GM18909 (cell line): ENCODE results near the gene EPS8.
A peak's percentile ranks its signal among the peaks of the same experiment; 100 is the strongest.

Experiments used
- ATAC-seq: cut with Tn5 transposase; IDR thresholded peaks from one replicate; pipeline ENCODE4 v1.9.1; 2021; ENCODE audit warnings: mild to moderate bottlenecking; ENCODE audit not compliant: unreplicated experiment, poor library complexity

Gene EPS8

DNA sequence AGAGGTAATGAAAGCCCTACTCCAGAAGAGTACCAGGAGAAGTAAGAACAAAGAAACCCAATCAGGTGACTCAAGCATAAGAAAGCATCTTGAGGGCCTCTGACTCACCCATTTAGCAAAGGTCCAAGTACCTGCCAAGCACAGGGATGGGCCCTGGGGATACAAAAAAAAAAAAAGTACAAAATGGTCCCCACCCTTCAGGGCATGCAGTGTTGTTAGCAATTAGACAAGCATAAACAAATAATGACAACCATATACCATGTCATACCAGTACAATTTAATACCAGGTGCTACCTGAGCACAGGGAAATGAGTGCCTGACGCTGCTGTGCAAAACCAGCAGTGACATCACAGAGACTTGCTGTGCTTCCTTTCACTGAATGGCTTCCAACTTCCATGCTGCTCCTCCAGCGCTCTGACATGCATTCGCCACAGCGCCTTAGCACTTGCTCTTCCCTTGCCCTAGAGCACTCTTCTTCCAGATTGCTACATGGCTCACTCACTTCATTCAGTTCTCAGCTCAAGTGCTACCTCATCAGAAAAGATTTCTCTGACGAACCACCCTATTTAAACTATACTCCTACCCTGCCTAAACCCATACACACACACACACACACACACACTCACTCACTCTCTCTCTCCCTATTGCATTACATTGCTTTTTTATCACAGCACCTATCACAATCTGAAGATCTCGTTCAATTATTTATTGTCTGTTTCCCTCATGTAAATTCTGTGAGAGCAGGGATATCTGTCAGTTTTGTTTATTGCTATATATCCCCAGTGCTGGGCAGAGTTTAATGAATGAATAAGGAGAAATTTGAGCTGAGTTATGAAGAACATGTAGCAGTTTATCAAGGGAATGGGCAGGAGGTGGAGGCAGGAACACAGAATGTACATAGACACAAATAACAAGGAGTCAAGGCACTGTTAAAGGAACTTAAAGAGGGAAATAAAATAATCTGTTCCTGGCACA, 12.9 kb upstream of the EPS8 start:
- no peak for ATAC-seq

DNA sequence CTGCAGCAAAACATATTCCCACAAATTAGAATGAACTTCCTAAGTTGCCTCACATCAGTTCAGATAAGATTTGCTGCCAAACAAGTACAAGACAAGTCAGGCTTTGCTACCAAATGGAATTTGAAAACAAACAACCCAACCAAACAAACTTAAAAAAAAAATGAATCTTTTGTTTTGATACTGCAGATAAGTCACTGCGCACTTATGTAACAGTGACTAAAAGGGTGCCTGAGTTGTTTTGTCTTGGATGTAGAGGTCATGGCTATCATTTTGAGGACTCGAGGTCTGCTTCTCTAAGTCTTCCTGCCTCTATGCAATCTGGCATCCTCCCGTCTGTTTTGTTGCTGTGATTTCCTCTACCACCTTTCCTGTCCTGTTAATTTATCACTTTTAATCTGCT, 11.1 kb upstream of the EPS8 start:
- ATAC-seq: no peak

DNA sequence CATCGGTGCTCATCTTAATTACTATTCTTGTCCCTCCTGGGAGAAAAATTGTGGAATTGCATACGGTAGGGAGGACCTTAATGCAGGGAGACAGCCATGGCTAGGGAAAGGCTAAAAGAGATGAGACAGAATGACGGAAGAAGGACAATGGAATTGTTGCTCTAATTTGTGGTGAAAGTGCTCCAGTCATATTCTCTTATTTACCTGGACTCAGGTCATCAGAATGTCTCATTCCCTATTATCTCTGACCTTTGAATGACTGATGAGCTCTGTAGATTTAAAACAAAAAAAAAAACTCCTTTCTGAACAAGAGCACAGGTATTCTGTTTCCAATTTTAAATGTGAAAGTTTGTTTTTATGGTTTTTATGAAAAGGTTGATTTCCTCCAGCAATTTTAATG, 8.6 kb upstream of the EPS8 start:
- ATAC-seq: no peak

DNA sequence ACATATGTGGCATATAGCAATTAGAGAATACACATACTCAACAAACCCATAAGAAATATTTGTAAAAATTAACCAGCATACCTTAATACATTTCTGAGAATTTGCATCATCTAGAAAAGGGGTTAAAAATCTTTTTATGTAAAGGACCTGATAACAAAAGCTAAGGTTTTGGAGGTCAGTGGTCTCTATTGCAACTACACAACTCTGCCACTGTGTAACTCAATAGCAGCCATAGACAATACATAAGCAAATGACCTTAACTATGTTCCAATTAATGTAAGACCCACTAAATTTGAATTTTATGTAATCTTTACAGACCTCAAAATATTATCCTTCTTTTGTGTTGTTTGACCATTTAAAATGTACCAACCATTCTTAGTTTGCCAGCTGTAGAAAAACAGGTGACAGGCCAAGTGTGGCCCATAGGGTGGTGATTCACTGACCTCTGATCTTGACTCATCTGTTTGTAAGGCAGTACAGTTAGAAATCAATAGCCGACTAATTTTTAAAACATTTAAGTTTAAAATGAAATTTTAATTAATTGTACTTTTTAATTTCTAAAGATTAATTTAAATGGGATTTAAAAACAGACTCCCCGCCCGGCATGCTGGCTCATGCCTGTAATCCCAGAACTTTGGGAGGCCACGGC, 7.4 kb upstream of the EPS8 start:
- no peak for ATAC-seq

DNA sequence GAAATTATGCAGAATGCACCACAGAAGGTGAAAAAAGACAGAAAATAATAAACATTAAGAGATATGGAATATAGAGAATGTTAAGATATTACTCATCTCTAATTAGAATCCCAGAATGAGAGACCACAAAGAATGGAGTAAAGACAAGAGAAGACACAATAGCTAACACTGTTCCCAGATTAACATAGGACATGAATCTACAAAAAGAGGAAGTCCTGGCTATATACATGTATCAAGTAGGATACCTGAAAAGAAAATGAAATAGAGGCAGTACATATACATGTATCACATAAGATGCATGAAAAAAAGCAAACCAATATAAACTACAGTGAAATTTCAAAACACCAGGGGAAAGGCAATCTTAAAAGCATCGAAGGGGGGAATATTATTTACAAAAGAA, 5.6 kb upstream of the EPS8 start:
- ATAC-seq: no peak

DNA sequence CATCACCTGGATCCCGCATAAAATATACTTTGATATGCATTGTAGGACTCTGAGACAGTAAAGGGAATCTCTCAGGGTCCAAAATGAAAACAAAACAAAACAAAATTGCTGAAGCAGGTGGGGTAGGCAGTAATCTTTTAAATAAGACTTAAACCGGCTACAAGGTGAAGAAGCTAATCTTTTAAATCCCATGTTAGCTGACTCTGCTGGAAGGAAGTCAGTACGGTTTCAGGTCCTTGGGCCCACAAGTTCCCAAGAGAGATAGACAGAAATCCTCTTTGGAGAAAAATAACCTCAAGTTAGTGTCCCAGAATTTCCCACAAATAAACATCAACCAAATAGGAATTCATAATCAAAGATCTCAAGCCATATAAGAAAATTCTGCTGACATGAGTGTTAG, 5.0 kb upstream of the EPS8 start:
- no peak for ATAC-seq

DNA sequence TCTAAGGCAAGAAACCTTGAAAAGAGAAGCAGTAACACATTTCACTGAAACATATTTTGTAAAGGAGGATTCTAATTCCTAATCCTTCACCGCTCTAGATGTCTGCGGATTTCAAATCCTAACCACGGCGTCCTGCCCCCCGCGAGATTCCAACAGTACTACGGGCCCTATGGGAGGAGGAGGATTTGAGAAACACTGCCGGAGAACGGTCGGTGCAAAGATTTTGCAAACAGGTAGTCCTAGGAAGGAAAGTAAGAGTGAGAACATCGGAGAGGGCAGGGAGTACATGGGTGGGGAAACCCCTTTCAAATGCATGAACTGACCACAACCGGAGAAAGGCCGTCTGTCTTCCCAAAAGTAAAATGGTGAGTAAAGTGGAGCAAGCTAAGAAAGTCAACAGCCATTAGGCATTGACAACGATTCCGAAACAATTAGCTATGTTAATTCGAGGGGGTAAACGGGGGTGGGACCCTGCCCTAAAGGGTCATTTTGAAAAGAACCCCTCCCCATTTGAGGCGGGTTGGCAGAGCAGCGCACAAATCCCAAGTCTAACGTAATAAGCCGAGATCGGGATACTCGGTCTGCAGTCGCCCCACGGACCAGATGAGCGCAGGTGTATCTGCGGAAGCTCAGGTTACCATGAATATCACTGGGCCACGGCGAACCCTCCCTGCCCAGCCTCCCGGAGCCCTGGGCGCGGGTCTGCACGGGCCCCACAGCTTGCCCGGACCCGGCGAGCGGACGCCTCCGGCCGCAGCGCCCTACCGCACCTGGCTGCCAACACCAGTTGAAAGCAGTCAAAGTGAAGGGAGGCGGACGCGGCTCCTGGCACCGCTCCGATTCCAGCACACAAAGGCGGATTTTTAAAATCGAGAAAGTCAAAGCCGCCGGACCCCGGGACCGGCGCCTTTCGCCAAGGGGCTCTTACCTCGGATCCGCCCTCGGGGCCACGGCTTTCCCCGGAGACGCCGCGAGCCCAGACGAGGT, 662 bp downstream of the EPS8 start:
- ATAC-seq: peak; percentile 37

DNA sequence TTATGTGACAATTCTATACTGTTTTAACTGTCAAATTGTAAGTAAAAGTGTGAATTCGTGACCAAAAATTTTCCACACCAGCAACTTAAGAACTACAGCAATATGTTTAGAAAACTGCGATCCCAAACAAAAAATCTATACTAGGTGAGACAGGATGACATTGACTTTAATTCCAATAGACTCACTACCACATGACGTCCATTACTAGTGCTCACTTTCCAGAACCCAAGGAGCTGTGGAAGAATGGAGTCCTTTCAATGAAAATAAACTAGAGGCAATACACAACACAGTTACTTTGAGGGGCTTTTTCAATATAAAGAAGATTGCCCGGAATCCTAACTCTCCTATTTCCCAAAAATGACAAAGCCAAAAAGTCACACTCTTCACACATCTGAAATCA, 1.4 kb downstream of the EPS8 start:
- no peak for ATAC-seq

DNA sequence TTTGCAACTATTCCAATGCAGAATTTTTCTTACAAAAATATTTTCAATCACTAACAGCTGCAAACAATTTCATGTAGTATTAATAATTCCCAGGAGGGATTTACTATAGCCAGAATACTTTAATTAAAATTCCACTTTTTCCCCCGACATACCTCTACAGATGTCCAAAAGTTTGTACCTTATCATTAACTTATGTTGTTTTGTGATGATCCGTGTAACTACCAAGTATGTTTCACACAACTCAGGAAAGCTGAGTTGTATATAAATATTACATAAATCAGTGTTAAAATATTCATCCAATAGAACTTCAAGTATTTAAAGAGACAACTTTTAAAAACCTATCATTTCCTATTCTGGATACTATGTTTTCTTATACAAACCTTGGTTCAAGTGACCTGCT, 2.4 kb downstream of the EPS8 start:
- no peak for ATAC-seq

DNA sequence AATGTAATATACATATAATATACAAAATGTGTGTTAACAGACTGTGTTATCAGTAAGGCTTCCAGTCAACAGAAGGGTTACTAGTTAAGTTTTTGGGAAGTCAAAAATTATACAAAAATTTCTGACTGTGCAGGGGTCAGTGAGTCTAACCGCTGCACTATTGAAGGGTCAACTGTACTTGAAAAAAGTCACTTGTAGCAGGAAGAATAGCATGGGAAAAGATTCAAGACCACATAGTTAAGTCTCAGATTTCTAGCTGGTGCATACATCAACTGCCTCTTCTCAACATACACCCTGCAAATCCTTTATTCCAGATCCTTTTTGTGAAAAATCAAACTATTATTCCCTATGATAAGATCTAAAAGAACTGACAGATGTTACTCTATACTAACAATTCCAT, 5.9 kb downstream of the EPS8 start:
- ATAC-seq: no peak

DNA sequence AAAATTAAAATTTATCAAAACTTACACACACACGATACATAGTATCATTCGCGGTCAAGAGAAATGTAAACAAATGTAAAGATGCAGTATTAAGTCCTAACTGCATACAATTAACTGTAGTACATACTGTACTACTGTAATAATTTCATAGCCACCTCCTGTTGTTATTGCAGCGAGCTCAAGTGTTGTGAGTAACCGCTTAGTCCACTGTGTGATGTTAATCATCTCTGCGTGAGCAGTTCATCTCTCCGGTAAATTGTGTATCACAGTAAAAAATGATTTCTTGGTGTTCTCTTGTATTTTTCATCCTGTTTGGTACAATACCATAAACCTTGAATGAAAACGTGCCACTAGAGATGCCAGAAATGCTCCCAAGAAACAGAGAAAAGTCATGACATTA, 6.5 kb downstream of the EPS8 start:
- ATAC-seq: no peak

DNA sequence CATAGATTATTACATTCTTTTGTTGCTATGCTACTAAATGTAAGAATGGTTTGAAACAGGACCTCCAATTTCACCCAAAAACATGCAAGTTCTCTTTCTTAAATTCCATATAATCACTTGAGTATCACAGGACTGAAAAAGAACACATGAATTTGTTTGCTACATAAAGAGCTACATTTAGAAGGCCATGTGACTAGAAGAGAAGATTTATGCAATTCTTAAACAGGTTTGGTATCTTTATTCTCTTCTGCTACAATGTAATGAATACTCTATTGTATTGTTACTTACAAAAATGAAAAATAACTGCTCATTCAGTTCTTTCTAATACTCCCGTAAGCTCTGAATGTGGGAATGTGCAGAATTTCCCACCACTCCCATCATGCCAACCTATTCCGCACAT, 9.3 kb downstream of the EPS8 start:
- ATAC-seq: no peak

DNA sequence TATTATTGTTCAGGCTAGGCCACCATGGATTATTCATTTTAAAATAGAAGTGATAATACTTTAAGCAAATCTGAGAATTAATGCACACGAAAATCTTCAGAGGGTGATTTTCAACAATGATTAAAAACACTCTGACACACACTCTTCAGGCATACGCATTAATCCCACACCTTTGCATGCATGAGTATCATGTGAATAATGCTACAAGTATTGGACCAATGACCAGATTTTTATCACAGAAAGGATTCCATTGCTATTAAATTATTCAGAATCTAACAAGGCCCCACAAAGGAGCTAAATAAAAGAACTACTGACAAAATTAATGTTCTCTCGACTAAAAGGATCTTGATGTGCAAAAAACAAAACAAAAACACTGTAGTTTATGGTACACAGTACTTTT, 11.1 kb downstream of the EPS8 start:
- no peak for ATAC-seq

DNA sequence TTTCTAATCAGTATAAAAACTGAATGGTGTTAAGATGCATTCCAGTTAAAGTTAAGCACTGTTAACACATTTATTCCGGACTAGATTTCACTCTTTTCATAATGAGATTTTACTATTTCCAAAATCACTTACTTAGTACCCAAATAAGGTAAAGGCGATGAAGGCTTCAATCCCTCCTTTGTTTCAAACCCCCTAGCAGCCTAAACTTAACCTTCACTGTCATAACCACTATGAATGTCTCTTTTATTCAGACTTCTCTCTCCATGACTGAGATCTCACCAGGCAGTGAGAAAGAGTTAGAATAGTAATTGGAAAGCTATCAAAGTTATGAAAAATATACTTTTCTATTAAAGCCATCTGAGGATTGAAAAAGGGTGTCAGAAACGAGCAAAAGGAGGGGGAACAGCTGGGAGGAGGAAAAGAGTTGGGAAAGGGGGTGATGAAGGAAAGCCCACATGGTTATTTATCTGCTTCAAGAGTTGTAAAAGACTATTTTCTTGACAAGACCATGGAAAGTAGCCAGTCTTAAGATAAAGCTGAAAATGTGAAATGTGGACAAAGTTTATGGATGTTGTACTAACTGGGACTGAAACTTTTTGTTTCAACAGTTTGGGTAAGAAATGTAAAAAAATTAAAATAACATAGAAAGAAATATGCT, 11.7 kb downstream of the EPS8 start:
- ATAC-seq: no peak

DNA sequence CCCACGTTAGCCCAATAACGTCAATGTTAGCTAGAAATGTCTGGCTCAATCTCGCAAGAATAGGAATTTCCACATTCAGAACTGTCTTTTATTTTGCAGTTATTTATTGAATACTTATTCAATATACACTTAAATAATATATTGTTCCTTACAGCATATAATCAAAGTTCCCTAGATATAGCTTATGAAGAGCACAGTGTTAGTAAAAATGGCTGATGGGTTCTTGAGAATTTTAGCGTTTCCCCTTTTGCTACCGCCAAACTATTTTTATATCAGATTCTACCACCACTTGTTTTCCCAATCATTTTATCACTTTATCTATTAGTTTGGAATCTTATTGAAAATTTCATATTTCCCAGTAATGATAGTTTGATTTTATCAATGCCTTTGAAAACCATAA, 12.7 kb downstream of the EPS8 start:
- no peak for ATAC-seq

DNA sequence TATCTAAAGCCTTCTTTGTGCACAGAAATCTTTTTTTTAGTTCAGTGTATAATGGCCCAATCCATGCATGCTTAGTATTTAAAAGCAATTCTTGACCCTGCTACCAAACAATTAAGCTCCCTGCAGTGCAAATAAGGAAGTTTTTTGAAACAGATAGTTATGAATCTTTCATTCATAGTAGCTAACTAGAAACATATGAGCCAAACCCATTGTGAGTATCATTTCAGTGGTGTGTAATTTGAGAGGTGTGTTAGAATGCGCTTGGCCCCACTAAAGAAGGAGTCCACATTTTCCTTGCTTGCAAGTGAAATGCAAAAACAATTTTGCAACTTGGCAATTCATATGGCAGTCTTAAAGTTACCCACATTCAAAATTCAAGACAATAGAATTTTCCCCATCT, 14.4 kb downstream of the EPS8 start:
- ATAC-seq: no peak

DNA sequence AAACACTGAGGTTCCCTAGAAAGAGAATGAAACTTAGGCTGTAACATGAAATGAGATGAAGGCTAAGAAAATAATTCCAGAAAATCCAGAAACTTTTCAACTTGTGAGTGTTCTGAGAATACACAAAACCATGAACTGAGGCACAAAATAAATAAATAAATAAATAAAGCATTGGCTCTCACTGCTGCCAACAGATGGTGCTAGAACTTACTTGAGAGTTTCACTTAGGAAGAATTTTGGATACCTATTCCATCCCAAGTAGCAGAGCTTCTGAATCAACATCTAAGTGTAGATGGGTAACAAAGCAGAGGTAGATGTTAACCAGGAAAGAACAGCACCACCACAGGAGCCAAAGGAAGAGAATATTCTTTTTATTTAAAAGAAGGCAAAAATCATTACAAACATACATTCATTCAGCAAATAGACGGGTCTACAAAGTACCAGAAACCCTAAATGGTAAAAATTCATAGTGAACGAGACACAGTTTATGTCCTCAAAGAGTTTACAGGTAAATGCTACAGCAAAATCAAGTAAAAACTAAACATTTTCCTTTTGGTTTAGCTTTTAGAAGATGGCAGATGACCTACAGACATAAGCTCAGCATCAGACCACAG, 16.7 kb downstream of the EPS8 start:
- ATAC-seq: no peak

DNA sequence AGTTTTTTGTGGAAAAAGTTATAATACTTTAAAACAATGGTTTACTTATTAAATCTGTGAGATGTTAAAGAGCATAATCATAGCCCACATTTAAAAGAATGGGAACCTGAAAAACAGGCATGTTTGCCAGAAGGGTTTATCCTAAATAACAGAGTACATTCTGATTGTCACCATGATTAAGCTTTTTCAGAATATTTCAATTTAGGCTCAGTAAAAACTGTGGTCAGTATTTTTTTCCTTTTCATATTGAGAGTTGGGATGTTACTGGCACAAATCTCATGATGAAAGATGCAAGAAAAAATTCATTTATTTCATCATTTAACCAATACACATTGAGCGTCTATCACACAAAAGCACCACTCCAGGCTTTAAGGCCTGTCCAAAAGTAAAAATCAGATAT, 18.6 kb downstream of the EPS8 start:
- ATAC-seq: no peak

DNA sequence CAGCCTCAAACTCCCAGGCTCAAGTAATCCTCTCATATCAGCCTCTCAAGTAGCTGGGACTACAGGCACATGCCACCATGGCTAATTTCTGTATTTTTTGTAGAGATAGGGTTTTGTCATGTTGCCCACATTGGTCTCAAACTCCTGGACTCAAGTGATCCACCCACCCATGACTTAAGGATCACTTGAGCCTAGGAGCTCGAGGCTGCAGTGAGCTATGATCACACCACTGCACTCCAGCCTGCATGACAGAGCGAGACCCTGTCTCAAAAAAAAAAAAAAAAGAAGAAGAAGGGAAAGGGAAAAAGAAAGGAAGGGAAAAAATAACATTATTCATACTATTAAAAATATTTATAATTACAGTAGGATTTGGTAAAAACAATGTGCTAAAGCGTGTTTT, 19.2 kb downstream of the EPS8 start:
- no peak for ATAC-seq

DNA sequence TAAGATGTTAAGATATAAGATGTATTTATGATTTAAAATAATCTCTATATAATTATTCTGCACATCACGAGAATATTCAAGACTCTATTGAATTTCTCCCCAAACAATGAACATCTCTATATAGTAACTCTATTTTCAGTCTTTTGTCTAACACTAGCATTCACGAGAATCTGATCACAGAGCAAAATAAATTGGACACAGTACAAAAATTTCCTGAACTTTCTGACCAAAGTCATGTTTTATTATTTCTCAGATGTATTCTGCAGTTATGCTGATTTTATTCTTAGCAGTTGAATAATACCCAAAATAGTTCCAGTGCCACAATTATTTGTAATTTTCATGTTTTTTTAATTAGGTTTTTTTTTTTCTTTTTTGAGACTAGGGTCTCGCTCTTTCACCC, 19.6 kb downstream of the EPS8 start:
- ATAC-seq: no peak
